Cortex of kidney (tissue), 1 donor: ENCODE results near the gene TARBP1.
"Not testable (repeated sequence)": the region's sequence is repeated elsewhere in the genome, so short reads cannot be mapped to it uniquely, and the experiment has no call there.

ENCODE experiments used
- DNase-seq: peaks from one replicate; lab custom pipeline; 2025; lab: John Stamatoyannopoulos, UW

The TARBP1 gene

DNA sequence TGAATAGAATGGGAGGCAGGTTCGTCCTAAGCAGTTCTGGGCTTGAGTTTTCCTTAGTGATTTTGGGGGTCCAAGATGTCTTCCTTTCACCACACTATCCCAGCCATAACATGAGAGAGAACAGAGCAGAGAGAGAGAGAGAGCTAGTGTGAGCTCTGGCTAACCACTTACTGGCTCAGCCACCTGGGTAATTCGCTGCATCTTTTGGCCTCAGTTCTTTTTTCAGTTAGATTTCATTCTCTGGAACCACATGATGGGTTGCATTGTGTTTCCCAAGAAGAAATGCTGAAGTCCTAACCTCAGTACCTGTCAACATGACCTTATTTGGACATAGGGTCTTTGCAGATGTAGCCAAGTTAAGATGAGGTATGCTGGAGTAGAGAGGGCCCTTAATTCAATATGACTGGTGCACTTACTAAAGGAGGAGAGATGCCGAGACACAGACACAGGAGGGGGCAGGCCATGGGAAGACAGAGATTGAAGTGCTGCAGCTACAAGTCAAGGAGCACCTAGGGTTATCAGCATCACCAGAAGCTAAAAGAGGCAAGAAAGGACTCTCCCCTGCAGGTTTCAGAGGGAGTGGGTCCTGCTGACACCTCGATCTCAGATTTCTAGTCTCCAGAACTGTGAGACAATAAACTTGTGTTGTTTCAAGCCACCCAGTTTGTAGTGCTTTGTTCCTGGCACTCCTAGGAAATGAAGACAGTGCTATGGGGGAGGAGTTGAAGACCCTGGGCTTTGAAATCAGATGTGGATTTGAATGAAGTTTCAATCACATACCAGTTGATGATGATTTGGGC, 26.2 kb upstream of the TARBP1 start:
- DNase-seq, result no peak

DNA sequence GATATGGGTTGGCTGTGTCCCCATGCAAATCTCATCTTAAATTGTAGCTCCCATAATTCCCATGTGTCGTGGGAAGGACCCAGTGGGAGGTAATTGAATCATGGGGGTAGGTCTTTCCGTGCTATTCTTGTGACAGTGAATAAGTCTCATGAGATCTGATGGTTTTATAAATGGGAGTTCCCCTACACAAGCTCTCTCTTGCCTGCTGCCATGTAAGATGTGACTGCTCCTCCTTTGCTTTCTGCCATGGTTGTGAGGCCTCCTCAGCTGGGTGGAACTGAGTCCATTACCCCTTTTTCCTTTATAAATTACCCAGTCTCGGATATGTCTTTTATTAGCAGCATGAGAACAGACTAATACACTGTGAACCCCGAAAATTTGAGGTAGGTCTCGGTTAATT, 25.3 kb upstream of the TARBP1 start:
- DNase-seq, result not testable (repeated sequence)

DNA sequence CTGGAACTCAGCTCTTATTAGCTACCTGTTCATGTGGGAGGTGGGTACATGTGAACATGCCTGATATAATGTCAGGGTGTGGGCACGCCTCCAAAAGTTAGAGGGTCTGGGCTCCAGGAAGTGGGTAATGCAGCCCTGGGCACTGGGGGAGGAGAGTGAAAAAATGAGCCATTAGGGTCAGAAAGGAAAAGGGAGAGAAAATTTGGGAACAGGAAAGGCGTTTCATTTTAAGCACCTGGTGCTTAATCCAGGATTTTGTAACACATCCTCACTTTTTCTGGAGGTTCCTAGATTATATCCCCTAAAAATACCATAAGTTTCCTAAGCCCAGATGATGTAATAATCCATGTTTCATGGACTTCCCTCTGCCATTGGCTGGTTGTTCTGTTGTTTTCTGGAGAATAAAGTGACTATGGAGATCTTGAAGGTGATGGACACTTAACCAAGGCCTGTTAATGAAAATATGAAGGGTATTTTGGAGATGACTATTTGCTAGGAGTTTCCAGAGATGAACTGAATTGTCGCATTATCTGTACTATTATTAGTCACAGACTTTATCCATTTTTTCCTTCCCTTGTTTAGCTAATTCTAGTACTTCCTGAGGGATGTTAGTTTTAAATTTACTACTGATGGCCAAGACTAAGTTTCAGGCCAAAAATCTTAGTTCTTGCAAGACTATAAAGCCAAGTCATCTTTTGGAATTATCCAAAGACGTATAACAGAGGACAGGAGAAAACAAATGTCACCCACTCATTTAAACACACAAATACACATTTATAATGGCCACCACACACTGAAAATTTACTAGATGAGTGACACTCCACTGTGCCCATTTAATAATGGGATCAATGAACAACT, 24.4 kb upstream of the TARBP1 start:
- DNase-seq, result no peak

DNA sequence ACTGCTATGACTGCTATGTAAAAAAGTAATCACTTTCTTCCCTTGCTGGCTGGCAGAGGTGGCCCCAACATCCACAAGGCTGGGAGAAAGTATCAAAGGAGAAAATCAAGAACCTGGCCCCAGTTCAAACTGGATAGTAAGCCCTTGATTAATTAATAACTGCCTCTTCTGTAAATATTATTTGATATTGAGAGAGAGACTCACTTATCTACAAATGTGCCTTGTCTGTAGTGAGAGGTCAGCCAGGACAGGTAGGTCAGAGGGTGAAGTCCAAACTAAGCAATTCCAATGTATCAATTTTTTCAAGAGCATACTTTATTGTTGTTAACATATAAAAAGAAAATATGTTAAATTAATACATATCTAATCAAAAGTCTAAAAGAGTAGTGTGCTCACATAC, 23.8 kb upstream of the TARBP1 start:
- DNase-seq, result no peak

DNA sequence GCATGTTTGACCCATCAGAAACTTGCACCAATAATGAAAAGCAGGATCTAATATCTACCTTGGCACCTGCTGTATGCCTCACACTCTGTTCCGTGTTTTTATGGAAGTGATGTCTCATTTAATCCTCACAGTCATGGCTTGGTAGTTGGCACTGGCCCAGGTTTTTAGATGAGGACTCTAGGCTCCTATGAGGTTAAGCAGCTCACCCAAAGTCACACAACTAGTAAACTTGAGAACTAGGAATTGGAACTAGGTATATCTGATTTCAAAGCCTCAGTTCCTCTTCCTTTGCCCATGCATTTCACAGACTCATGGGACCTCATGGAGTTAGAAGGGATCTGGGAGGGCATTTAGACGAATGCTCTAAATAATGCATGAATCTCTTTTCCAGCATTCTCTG, 21.3 kb upstream of the TARBP1 start:
- DNase-seq, result no peak

DNA sequence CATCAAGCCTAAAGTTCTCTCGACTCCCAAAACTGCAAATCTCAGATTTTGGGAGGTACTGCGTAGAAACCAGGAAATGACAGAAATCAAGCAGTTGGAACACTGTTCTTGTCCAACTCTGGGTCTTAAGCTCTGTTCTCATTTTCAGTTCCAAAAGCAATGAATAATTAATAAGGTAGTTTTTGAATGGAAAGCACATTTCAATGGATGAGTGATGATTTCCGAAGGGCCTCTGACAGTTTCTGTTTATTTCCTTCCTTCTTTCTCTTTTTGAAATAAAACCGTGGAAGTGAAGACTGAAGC, 20.9 kb upstream of the TARBP1 start:
- no peak for DNase-seq

DNA sequence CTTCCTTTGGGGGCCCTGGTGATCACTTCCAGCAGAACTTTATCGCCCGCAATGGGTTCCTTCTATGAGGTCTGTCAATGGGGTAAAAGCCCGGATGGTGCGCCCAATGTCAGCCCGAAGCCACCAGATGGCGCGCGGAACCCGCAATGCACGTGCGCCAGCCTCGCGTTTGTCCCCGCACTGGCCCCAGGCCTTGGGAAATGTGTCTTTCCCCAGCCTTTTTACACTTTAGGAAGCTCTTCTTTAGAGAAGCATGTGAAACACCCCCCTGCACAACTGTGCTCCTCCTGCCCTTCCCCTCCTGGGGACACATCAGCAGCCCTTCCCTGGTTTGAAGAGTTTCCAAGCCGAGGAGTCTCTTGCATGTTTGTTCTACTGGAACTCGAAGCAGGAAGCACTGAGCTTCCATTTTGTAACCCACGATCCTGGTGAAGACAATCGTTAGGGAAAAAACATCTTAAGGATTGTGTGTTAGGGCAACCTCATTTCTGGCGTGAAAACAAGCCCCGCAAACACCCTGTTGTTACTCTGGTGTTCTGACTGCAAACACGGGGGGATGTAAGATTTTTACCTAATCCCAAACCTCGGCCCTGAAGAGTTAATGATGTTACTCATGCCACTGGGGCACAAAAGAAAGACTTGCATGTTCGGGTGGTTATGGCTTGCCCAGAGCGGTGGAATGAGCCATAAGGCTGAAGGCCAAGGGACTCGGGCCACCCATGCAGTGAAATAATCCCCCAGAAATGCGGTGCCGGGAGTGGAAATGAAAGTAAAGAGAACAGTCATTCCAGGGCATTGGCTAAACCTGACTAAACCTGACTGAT, 20.4 kb upstream of the TARBP1 start:
- no peak for DNase-seq

DNA sequence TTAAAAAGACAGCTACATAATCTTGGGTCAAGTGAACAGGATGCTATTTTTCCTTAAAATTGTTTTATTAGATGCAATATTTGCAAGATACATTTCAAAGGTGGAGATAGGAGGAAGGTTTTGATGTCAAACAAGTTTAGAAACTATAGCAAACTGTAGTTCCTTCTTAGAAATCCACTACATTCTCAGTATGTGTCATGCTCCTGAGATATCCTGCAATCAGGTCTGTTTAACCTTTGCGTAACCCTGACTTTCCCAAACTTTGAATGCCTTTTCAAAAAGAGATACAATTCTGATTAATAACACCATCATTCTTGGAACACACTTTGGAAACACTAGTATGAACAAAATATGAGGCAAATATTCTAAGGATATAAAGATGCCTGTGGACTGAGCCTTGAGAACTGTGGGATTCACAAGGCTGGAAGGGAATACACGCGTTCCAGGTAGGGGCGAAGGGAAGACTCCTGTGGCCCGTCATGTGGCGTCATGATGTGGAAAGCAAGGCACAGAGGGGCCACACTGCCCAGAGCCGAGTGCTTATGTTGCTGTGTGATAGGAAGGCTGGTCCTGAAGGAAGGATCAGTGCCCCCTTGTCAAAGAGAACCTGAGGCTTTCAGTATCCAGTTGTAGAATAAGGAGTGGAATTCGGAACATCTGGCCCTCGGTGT, 19.6 kb upstream of the TARBP1 start:
- DNase-seq, result no peak

DNA sequence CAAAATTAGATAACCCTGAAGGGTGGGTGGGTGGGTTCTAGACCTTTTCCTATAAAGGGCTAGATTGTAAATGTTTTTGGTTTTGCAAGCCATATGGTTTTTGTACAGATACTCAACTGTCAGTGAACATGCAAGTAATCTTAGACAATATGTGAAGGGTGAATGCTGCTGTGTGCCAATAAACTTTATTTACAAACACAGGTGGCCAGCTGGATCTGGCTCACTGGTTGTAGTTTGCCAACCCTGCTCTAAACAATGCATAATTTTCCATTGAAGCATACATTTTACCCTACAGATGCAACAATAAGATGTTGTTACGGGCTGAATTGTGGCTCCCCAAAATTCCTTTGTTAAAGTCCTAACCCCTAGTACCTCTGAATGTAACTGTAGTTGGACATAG, 18.6 kb upstream of the TARBP1 start:
- DNase-seq, result no peak

DNA sequence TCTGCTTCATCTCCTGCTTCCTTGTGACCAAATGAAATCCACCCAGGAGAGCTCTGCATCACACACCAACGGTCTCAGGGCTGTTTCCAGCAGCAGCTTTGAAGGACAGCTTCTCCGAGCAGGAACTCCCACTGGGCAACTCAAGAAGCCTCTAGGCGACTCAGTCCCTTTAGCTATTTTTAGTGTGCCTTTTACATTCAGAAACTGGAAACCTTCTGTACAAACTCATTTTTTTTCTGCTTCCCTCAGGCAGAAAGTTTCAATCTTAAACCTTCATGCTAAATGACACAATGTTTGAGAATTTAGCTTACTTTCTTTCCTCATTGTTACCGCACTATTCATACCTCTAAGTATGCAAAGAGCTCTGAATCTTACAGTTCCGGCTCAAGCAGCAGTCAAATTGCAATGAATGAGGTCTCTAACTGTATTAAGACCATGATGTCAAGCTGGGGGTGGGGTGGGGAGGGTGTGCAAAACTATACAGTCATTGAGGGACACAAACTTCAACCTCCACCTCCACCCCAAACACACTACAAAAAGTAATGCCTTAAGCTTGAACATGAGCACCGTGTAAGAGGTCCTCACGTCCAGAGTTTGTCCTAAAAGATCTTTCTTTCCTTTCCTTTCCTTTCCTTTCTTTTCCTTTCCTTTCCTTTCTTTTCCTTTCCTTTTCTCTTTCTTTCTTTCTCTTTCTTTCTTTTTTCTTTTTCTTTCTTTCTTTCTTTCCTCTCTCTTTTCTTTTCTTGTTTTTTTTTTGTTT, 16.4 kb upstream of the TARBP1 start:
- no peak for DNase-seq

DNA sequence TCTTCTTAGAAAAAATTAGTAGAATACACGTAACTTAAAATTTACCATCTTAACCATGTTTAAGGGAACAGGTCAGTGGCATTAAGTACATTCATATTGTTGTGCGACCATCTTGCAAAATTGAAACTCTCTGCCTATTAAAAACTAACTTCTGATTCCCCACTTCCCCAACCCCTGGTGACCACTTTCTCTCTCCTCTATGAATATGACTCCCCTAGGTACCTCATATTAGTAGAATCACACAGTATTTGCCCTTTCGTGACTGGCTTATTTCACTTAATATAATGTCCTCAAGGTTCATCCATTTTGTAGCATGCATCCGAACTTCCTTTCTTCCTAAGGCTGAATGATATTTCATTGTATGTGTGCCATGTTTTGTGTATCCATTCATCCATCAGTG, 15.1 kb upstream of the TARBP1 start:
- DNase-seq, result no peak

DNA sequence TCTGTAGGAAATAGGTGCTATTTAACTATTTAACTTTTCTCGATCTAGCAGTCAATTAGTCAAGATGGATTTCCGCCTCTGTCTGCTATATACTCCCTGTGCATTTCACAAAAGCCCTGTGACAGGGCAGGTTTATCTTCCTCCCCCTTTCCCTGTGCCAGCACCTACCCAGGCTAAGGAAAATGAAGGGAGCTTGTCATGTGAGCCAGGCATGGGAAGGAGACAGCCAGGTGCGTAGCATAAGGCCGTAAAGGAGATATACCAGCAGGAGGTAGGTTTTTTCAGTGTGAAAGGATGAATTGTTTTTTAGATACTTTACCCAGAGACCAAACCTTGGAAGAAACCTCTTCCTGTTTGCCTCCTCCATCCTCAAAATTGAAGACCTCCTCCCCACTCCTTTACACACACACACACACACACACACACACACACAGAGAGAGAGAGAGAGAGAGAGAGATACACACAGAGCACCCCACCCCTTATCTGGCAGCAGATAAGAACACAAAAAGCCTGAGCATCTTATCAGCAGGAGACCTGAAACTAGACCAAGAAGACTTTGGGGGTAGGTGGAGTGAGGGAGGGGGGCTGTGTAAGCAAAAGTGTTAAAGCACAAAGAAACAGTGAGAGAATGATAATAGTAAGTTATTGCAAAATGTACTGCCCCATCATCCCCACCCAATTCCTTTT, 12.0 kb upstream of the TARBP1 start:
- no peak for DNase-seq

DNA sequence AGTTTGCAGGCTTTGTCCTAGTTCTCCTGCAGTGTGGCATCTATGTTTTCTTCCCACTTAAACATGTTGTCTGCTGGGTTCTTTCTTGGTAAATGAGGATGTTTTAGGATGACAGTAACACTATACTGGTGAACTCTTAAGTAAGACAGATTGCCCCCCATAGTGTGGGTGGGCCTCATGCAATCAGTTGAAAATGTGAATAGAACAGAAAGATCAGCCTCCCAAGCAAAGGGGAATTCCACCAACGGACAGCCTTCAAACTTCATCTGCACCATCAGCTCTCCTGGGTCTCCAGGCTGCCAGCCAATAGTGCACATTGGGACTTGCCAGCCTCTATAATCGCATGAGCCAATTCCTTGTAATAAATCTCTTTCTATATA, 10.7 kb upstream of the TARBP1 start:
- no peak for DNase-seq

DNA sequence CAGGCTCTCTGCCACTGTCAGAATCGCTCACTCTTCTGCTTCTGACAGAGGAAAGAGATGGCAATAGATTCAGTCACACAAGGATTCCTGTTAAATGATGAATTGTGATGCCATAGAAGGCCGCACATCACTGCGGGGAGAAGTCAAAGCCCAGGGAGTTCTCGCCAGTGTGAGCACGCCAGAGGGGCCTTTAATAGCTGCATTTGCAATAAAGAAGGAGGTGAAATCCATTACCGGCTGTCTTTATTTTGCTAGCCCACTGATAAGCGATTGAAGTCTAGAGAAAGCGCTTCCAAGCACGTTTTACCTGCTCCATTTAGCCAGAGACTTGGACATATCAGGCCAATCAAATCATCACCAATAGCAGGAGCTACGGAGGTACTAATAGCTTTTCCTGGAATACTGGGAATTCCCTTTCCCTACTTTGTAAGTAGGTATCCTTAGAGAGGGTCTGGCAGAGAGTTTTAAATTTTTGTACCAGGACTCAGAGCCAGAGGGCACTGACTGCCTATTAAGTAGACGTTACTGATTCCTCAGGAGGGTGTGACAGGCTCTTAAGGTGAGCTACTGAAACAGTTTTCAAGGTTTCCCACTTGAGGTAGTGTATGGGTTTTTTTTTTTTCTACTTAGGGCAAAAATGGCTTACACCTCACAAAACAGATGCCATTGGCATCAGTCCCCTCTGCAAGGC, 10.2 kb upstream of the TARBP1 start:
- no peak for DNase-seq

DNA sequence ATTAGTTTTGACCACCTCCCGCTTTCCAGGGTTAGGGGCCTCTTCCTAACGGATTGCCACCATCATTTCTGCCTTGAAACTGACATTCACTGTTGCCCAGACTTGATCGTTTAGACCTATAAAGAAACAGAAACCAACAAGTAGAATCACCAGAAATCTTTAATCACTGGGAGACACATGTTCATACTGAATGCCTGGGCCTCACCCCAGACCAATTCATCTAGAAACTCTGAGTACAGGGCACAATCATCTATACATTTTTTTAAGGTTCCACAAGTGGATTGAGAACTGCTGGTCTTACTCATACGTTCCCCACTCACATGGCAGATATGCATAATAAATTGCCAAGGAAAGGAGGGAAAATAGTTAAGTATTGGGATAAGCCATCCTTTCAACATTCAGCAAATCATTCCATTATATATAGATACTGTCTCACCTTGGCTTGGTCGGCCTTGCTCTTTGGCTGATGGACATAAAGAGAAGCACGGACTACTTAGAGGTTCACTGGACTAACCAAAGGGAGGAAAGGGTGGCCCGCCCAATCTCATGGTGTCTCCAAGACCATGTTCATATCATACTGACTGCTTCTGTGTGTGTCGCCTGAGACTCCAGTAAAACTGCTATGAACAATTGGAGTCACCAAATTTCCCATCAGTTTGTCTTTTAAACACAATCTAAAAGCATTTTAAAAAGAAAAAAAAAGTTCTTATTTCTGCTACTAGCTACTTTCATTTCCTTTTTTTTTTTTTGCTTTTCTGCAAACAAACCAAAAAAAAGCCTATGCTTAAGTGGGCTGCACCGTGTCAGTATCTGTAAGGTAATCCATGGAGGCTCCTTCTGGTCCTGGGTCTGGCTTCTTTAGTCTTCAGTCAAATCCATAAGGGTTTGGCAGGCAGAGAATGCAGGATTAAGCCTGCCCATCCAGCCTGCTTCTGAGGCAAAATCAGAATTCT, 9.4 kb upstream of the TARBP1 start:
- no peak for DNase-seq

DNA sequence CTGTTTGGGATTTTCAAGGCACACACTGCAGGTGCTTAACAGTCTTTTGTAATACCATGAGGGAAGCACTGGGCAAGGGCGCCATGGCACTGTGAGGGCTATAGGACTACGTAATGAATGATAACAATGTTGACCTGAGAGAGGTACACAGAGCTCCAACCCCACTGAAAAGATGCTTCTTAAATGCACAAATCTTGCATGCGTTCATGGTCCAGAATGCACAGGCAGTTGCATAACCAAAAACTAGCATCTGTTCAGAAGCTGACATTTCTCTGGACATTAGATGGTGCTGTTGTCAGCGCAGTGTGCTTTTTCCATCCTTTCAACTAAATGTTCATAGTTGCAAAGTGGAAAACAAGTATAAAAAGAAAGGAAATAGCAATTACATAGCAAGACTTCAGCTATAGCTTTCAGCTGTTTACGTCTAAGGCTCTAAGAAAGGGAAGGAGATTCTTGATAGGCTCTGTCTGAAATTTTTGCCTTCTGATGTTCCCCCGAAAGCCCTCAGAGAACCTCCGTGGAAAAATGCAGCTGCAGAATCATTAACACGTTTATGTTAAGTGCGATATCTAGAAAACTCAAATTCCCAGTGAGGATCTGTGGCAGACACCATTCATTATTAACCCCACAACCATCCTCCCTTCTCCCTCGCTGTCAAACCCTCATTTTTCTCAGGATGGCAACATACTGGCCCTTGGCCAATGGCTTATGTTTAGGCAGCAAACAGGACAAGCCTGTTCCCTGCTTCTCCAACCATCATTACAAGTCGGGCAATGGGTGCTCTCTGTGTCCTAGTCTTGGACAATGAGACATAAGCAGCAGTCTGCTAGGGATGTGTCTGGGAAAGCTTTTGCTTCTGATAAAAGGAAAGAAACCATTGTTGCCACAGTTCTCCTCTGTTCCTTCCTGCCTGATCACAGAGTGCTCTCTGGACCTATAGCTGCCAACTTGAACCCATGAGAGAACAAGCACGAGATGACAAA, 8.2 kb upstream of the TARBP1 start:
- no peak for DNase-seq

DNA sequence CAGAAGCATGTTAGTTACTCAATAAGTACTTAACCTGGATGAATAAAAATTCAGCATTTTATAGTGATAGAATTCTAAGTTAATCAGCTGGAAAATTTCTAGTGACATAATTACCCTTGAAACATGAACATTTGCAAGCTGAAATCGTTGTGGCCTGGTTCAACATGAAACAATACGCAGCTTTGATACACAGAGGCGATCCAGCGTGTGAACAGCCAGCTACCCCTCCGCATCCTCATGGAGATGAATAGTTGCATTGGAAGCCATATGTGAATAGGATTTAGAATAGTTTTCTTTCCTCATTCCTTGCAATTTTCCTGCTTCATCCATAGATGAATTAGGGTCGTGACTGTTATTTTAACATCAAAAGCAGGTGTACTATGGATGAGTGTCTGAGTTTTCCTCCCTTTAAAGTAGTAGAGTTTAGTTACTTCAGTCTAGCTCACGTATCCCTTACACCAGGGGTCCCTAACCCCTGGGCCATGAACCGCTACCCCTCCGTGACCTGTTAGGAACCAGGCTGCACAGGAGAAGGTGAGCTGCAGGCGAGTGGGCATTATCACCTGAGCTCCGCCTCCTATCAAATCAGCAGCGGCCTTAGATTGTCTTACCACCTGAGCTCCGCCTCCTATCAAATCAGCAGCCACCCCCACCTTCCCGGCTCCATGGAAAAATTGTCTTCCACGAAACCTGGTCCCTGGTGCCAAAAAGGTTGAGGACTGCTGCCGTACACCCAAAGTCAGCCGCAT, 6.2 kb upstream of the TARBP1 start:
- DNase-seq, result no peak
